Measurements from ENCODE around the gene SLC7A1. TPM values are rescaled to one million over a fixed set of nuclear protein-coding genes. Genes with fewer than 3 reads are reported as not detected.

The SLC7A1 gene
- total and polyA plus RNA-seq, 2 donors (not counting 1 experiment from before 2014, with no cell fraction given), result 15.4 to 26.6 TPM

DNA sequence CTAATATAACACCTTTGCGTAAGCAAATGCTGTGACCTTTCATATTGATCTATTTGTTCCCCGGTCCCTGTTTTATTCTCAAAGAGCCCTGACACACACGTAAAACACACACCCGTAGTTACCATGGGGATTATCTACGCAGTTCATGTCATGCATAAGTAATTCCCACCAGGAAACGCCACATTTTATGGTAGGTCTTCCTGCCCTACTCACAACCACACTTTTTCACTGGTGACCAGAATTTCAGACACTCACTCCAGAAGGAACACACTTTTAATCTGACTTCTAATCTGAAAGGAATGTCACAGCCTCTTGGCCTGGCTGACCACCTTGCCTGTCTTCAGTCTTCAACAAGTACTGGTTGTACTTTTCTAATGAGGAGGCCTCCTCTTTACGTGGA is 46.8 kb downstream of the SLC7A1 start:
- Histone ChIP-seq H3K79me2 (ENCODE audit: control insufficient read depth, insufficient read depth, low read length) (peaks cover 28% of the 10 kb centered on the region), H3K4me3 (replicated peaks in 1 of 4; ENCODE audit: control extremely low read depth in 1 of 4, insufficient read depth in 1 of 4, low read depth in 3 of 4, low read length in 4 of 4) (no peak overlapping the region), H3K27ac (ENCODE audit: insufficient read depth, low read length) (no peak overlapping the region), H3K4me2 (ENCODE audit: extremely low read depth, insufficient read depth, low read length) (no peak overlapping the region), H3K36me3 (ENCODE audit: control insufficient read depth, insufficient read depth, low read length) (peaks cover 2% of the 10 kb centered on the region), H2AFZ (ENCODE audit: low read length) (no peak overlapping the region), H3K9ac (ENCODE audit: insufficient read depth, low read length) (no peak overlapping the region), H4K20me1 (ENCODE audit: control insufficient read depth, extremely low read depth, insufficient read depth, low read length) (no peaks in the 10 kb centered on the region), H3K27me3 (ENCODE audit: control insufficient read depth, insufficient read depth, low read length) (no peaks in the 10 kb centered on the region), H3K4me1 (ENCODE audit: control insufficient read depth, extremely low read depth, insufficient read depth, low read length) (no peaks in the 10 kb centered on the region), H3K9me3 (ENCODE audit: control insufficient read depth, insufficient read depth, low read depth, low read length) (no peaks in the 10 kb centered on the region)
- no peak for TF ChIP-seq EZH2 (IDR thresholded peaks at IDR 0.05; ENCODE audit: low read length, missing control alignments)
- TF ChIP-seq, protein P1, sequence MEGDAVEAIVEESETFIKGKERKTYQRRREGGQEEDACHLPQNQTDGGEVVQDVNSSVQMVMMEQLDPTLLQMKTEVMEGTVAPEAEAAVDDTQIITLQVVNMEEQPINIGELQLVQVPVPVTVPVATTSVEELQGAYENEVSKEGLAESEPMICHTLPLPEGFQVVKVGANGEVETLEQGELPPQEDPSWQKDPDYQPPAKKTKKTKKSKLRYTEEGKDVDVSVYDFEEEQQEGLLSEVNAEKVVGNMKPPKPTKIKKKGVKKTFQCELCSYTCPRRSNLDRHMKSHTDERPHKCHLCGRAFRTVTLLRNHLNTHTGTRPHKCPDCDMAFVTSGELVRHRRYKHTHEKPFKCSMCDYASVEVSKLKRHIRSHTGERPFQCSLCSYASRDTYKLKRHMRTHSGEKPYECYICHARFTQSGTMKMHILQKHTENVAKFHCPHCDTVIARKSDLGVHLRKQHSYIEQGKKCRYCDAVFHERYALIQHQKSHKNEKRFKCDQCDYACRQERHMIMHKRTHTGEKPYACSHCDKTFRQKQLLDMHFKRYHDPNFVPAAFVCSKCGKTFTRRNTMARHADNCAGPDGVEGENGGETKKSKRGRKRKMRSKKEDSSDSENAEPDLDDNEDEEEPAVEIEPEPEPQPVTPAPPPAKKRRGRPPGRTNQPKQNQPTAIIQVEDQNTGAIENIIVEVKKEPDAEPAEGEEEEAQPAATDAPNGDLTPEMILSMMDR (conservative IDR thresholded peaks at IDR 0.05 in 1 of 2, IDR thresholded peaks at IDR 0.05 in 1 of 2; ENCODE audit: low read depth in 1 of 2, low read length in 2 of 2), result no peak
- DNase-seq (ENCODE audit: low read depth in 2 of 2), result peak in 1 of 2 donors; percentile 94

DNA sequence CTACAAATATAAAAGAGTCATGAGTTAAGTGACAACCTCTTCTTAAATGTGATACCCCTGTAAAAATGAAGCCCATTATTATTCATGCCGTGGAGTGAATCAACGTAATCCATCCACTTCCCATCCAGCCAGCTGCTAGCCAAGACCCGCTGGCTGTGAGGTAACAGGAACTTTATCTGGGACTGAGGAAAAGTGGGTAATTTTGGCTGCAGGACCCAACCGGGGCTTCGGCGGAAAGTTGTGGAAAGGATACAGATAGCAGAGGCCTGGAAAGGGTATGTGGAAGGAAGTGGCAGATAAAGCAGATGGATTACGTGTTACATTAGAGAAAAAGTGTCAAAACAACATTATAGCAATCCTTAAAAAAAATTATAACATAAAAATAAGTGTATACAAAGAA is 48.3 kb downstream of the SLC7A1 start:
- Histone ChIP-seq H3K9me3 (ENCODE audit: control insufficient read depth, insufficient read depth, low read depth, low read length) (no peaks in the 10 kb centered on the region), H3K9ac (ENCODE audit: insufficient read depth, low read length) (no peak overlapping the region), H3K27me3 (ENCODE audit: control insufficient read depth, insufficient read depth, low read length) (no peaks in the 10 kb centered on the region), H3K27ac (ENCODE audit: insufficient read depth, low read length) (no peak overlapping the region), H3K79me2 (ENCODE audit: control insufficient read depth, insufficient read depth, low read length) (peaks cover 29% of the 10 kb centered on the region), H4K20me1 (ENCODE audit: control insufficient read depth, extremely low read depth, insufficient read depth, low read length) (no peaks in the 10 kb centered on the region), H3K36me3 (ENCODE audit: control insufficient read depth, insufficient read depth, low read length) (peaks cover 2% of the 10 kb centered on the region), H3K4me2 (ENCODE audit: extremely low read depth, insufficient read depth, low read length) (no peak overlapping the region), H3K4me1 (ENCODE audit: control insufficient read depth, extremely low read depth, insufficient read depth, low read length) (no peaks in the 10 kb centered on the region), H3K4me3 (replicated peaks in 1 of 4; ENCODE audit: control extremely low read depth in 1 of 4, insufficient read depth in 1 of 4, low read depth in 3 of 4, low read length in 4 of 4) (no peak overlapping the region), H2AFZ (ENCODE audit: low read length) (no peak overlapping the region)
- peak; percentile 11 to 58 for DNase-seq (ENCODE audit: low read depth in 2 of 2)
- TF ChIP-seq, protein P1 (conservative IDR thresholded peaks at IDR 0.05 in 1 of 2, IDR thresholded peaks at IDR 0.05 in 1 of 2; ENCODE audit: low read depth in 1 of 2, low read length in 2 of 2), result no peak
- TF ChIP-seq EZH2 (IDR thresholded peaks at IDR 0.05; ENCODE audit: low read length, missing control alignments), result no peak

DNA sequence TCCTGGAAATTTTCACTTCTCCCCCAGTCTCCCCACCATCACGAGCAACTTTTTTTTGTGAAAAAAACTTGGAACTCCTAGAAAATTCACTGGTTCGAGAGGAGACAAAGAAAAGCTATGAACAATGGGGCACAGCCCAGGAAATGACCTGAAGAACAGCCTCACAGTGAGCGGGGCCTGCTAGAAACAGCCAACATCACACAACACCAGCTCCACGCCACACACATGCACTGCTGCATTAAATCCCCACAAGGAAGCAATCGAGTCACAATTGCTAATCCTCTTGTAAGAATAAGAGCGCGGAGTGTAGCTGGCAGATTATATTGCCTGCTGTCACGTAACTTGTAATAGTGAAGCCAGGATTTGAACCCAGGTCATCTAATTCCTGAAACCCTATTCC is 48.8 kb downstream of the SLC7A1 start:
- Histone ChIP-seq H4K20me1 (ENCODE audit: control insufficient read depth, extremely low read depth, insufficient read depth, low read length) (no peaks in the 10 kb centered on the region), H3K4me1 (ENCODE audit: control insufficient read depth, extremely low read depth, insufficient read depth, low read length) (no peaks in the 10 kb centered on the region), H3K36me3 (ENCODE audit: control insufficient read depth, insufficient read depth, low read length) (peaks cover 2% of the 10 kb centered on the region), H3K4me3 (replicated peaks in 1 of 4; ENCODE audit: control extremely low read depth in 1 of 4, insufficient read depth in 1 of 4, low read depth in 3 of 4, low read length in 4 of 4) (no peak overlapping the region), H3K27me3 (ENCODE audit: control insufficient read depth, insufficient read depth, low read length) (no peaks in the 10 kb centered on the region), H2AFZ (ENCODE audit: low read length) (no peak overlapping the region), H3K4me2 (ENCODE audit: extremely low read depth, insufficient read depth, low read length) (no peak overlapping the region), H3K27ac (ENCODE audit: insufficient read depth, low read length) (no peak overlapping the region), H3K9me3 (ENCODE audit: control insufficient read depth, insufficient read depth, low read depth, low read length) (no peaks in the 10 kb centered on the region), H3K9ac (ENCODE audit: insufficient read depth, low read length) (no peak overlapping the region), H3K79me2 (ENCODE audit: control insufficient read depth, insufficient read depth, low read length) (peaks cover 29% of the 10 kb centered on the region)
- no peak for DNase-seq (ENCODE audit: low read depth in 2 of 2)
- no peak for TF ChIP-seq EZH2 (IDR thresholded peaks at IDR 0.05; ENCODE audit: low read length, missing control alignments)
- TF ChIP-seq, protein P1 (conservative IDR thresholded peaks at IDR 0.05 in 1 of 2, IDR thresholded peaks at IDR 0.05 in 1 of 2; ENCODE audit: low read depth in 1 of 2, low read length in 2 of 2), result no peak

Data from fibroblast of lung (primary cell).